ENCODE results near the gene CTCFL.

GRCh38 chr20:57475388-57476083 lies 49.4 kb downstream of the CTCFL start:
- no peak for TF ChIP-seq EGR1 (IDR thresholded peaks at IDR 0.05)
- TF ChIP-seq RAD21 (IDR thresholded peaks at IDR 0.05; ENCODE audit: low read depth): no peak
- TF ChIP-seq REST (IDR thresholded peaks at IDR 0.05; ENCODE audit: low read depth): no peak
